Transverse colon (tissue), 4 donors: ENCODE data around the gene EFCAB8. TPM values are rescaled to one million over a fixed set of nuclear protein-coding genes. Genes with fewer than 3 reads are reported as not detected.

Experiments
- DNase-seq: peaks from one replicate; pipeline ENCODE4 v3.0.0-alpha.2; 2019
- H3K27ac ChIP-seq, 4 donors: fragments of 200-600 bp; sonication (generic); 2 replicates each; pipeline ENCODE4 v1.5.1; 2016 to 2018; ENCODE audit warnings: inconsistent platforms in 4 of 4
- H3K27me3 ChIP-seq: fragments of 200-600 bp; sonication (generic); 2 replicates; pipeline ENCODE4 v1.5.1; 2017; ENCODE audit warnings: inconsistent platforms
- H3K36me3 ChIP-seq, 4 donors: fragments of 200-600 bp; sonication (generic); 2 replicates each; pipeline ENCODE4 v1.5.1; 2017 to 2019; ENCODE audit warnings: inconsistent platforms in 4 of 4
- H3K4me1 ChIP-seq, 4 donors: fragments of 200-600 bp; sonication (generic); 2 replicates each; pipeline ENCODE4 v1.5.1; 2017 to 2020; ENCODE audit warnings: inconsistent platforms in 4 of 4
- H3K4me3 ChIP-seq, 4 donors: fragments of 200-600 bp; sonication (generic); 1 replicate in 1 of 4; 2 replicates in 3 of 4; pipeline versions ENCODE4 v1.5.1 to v1.6.1; 2017 to 2019; ENCODE audit warnings: inconsistent platforms in 4 of 4
- H3K9me3 ChIP-seq, 2 donors: fragments of 200-600 bp; sonication (generic); 2 replicates each; pipeline ENCODE4 v1.5.1; 2017 to 2019; ENCODE audit warnings: inconsistent platforms in 2 of 2
- EP300 ChIP-seq: sonication (generic); formaldehyde crosslinking; IDR thresholded peaks from one replicate; pipeline ENCODE4 v1.6.1; 2017; ENCODE audit warnings: antibody characterized with exemption, low read depth
- POLR2A ChIP-seq: fragments of 450-650 bp; IDR thresholded peaks from one replicate; pipeline ENCODE4 v1.6.1; 2016; ENCODE audit warnings: antibody characterized with exemption, mild to moderate bottlenecking, moderate library complexity
- POLR2AphosphoS5 ChIP-seq, 3 donors: sonication (generic); formaldehyde crosslinking; IDR thresholded peaks; one replicate each; pipeline ENCODE4 v1.6.1; 2016; ENCODE audit warnings: antibody characterized with exemption in 3 of 3
- WGBS, 2 donors: methylation state at CpG; one replicate each; pipeline ENCODE4 v1.1.5; 2018; ENCODE audit warnings: low coverage in 1 of 2; 5-methylcytosine and 5-hydroxymethylcytosine counted together
- in situ Hi-C, 4 donors: fragments of 200-750 bp; cut with MboI; loops; one replicate each; pipeline versions ENCODE4 v1.15.0 to v1.15.1; 2017; ENCODE audit warnings: low sequenced_read_pairs in 3 of 4, low pct_ligation_motif_present in 1 of 4, low pct_unique_long_range_greater_than_20kb in 1 of 4
- intact Hi-C: fragments of 100-400 bp; cut with DNase I; formaldehyde crosslinking; loops from one replicate; pipeline ENCODE4 v1.15.1; 2023; ENCODE audit warnings: low total_unique reads
- total RNA-seq, 4 donors: library from RNA; depleted of rRNA; stranded (reverse); fragments of >200 nt; gene quantifications; one replicate each; pipeline ENCODE4 v1.1.0, GENCODE V29; 2016
- TF ChIP-seq, protein P1 (sequence below), 5 experiments: fragments of 200-600 bp in 3 of 5; fragments of 450-650 bp in 2 of 5; sonication (generic) in 3 of 5; IDR thresholded peaks; 1 replicate in 2 of 5; 2 replicates in 3 of 5; pipeline ENCODE4 v1.5.1; 2016 to 2017; ENCODE audit warnings: antibody characterized with exemption in 5 of 5, inconsistent platforms in 3 of 5, mild to moderate bottlenecking in 2 of 5, moderate library complexity in 1 of 5

The EFCAB8 gene, protein sequence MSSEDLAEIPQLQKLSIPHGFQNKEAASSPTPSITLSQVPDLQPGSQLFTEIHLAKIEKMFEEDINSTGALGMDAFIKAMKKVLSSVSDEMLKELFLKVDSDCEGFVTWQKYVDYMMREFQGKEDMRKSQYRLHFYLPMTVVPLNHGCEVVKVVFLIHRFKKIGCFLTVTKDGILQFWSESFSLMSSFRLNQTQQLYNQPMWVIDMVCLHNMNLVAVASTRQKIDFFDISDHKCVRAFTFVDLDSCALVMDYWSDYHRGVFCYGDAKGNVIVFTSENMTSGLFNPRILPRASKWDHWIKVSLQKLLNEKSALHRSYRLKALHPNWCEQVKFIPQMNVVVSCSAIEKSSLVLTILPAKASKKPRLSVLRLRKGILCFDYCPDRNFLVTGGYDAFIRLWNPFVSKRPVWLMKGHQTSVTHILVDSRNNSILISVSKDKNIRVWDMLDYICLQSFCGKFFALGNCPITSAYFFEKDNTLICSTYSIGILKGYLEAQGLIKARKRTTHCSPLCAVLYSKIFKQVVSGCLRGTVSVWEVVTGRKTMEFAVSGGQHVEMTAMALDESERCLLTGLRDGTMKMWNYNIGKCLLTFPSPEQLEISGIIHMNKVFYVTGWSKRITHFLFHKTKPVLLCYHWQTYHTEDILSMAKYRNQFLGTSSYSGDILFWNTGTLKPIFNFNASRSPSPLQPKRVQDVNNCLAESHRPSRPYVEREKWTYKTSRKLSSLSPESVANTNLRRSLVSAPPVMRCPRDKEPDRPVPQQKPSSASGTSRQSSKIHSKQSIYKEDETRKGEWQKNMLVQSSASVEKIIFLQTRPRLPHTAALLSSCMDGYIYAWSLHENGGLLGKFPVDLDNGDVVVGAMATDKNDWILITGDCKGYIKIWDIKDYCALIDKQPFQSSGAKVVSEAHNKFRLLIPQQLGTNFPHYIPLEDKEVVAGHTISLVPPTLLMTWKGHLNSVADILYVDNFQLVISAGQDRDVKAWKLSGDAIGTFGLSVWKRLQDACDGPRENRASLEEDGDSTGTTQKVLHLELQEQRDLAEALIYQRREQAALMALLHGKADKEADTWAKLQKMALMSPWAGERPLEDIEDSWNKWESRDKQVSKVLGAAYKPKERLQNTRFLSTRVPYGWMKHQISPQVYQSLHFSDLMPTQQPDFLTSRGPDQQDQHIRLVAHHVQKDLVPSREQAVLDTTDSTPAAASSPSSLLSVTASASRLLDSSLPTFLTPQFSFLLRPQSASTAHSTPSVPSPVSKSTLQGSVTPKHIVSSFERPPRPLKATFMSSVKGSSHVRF
- total RNA-seq: under 1 TPM in 1 of 4 donors, not detected in 3; 0.14 TPM

DNA sequence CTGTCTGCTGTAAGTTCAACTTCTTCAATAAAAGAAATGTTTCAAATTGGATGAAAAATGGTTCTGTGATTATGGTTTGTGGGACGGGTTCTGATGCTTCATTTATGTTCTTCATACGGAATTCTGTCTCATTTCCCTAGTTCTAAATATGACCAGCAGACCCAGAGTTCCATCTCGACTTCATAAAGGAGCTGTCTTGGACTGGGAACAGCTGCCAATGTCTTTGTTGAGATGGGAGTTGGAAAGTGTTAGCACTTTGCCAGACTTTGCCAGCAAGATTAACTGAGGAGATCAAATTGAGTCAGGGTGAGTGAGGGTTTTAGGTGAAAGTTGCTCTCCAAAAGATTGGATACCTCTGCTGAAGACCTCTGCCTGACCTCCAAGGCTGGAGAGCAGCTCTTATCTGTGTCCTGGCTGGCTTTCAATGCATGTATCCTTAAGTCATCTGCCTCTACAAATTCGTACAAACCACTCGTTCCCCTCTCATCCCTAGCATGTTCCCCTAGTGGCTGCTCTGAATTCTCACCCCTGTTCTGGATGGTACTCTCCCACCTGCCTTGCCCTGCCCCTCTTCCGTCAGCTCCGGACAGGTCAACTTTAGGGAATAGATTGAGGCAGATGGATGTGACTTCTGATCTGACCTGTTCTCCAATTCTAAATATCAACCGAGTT is at the start of gene EFCAB8:
TSS of gene EFCAB8 (plus strand) at position 223 of the 672 bp plus-strand sequence. CDS start 4,870 bp downstream, outside the sequence.
- Histone ChIP-seq H3K36me3 (peaks cover 0 to 9% (median 0%) of the 10 kb centered on the region in 4 donors), H3K4me1 (no peaks in the 10 kb centered on the region), H3K27ac (no peak within 1 kb of the TSS), H3K9me3 (no peaks in the 10 kb centered on the region), H3K27me3 (no peaks in the 10 kb centered on the region), H3K4me3 (no peak within 1 kb of the TSS)
- 82 to 83% methylated on average over 5 to 8 of the region's 8 CpGs for WGBS, 2 donors
- TF ChIP-seq POLR2AphosphoS5 (IDR thresholded peaks at IDR 0.05): no peak
- TF ChIP-seq, protein P1, sequence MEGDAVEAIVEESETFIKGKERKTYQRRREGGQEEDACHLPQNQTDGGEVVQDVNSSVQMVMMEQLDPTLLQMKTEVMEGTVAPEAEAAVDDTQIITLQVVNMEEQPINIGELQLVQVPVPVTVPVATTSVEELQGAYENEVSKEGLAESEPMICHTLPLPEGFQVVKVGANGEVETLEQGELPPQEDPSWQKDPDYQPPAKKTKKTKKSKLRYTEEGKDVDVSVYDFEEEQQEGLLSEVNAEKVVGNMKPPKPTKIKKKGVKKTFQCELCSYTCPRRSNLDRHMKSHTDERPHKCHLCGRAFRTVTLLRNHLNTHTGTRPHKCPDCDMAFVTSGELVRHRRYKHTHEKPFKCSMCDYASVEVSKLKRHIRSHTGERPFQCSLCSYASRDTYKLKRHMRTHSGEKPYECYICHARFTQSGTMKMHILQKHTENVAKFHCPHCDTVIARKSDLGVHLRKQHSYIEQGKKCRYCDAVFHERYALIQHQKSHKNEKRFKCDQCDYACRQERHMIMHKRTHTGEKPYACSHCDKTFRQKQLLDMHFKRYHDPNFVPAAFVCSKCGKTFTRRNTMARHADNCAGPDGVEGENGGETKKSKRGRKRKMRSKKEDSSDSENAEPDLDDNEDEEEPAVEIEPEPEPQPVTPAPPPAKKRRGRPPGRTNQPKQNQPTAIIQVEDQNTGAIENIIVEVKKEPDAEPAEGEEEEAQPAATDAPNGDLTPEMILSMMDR (IDR thresholded peaks at IDR 0.05): no peak
- no peak for TF ChIP-seq EP300
- TF ChIP-seq POLR2A: no peak
- DNase-seq: no peak
- in situ Hi-C loops (no loop called here), intact Hi-C loops (no loop called here)

DNA sequence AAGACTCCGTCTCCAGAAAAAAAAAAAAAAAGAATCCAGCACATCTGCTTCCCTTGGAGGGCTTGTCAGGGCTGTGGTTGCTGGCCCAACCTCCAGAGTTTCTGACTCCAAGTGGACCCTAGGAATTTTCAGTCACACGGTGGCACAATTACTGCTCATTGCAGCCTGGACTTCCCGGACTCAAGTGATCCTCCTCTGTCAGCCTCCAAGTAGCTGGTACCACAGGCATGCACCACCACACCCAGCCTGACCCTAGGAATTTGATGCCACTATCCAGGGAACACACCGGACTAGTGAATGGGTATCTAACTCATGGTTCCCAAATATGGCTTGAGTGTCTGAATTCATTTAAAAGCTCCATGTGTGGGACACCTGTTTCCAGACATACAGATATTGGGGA is 48.8 kb upstream of the EFCAB8 start:
- TF ChIP-seq EP300 (no peak), POLR2A (no peak), POLR2AphosphoS5 (IDR thresholded peaks at IDR 0.05) (no peak)
- TF ChIP-seq, protein P1 (IDR thresholded peaks at IDR 0.05): no peak

DNA sequence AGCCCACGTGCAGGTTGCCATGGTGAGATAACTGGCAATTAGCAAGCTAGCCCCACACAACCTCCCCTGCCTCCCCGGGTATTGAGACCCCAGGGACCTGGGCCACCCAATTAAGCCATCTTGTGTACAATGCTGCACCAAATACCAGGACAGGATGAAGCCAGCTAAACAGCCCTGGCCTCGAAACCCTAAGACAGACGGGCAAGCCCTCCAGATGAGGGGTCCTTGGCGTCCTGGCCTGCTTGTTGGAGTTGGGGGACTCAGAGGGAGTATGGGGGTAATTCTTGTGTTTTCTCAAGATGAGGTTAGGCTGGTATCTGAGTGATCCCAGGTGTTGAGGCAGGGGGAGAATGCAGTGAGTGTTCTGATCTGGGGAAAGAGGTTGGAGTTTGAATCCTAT is 47.8 kb upstream of the EFCAB8 start:
- WGBS, 2 donors: 86% methylated on average over 5 of the region's 5 CpGs; no CpG with 5 or more reads in 1 of the 2 donors
- H3K36me3 ChIP-seq: no peaks in the 10 kb centered on the region
- no peaks in the 10 kb centered on the region for H3K9me3 ChIP-seq
- H3K4me1 ChIP-seq: no peaks in the 10 kb centered on the region
- TF ChIP-seq, protein P1 (IDR thresholded peaks at IDR 0.05): no peak
- TF ChIP-seq EP300 (no peak), POLR2A (no peak), POLR2AphosphoS5 (IDR thresholded peaks at IDR 0.05) (no peak)
- intact Hi-C loops (no loop called here), in situ Hi-C loops (no loop called here)
- no peaks in the 10 kb centered on the region for H3K27me3 ChIP-seq
- H3K27ac ChIP-seq: no peak overlapping the region
- H3K4me3 ChIP-seq: no peak overlapping the region
- no peak for DNase-seq

More for the DNA sequence above, 48.8 kb upstream of the EFCAB8 start:
- Histone ChIP-seq H3K36me3 (no peaks in the 10 kb centered on the region), H3K27me3 (no peaks in the 10 kb centered on the region), H3K4me3 (no peak overlapping the region), H3K27ac (no peak overlapping the region), H3K4me1 (no peaks in the 10 kb centered on the region), H3K9me3 (no peaks in the 10 kb centered on the region)
- in situ Hi-C loops (no loop called here), intact Hi-C loops (no loop called here)
- WGBS, 2 donors: 87 to 100% methylated on average over 3 to 4 of the region's 4 CpGs
- DNase-seq: no peak
